Measurements from ENCODE around the gene KCNH2. TPM values are rescaled to one million over a fixed set of nuclear protein-coding genes. Genes with fewer than 3 reads are reported as not detected.
A peak's percentile ranks its signal among the peaks of the same experiment; 100 is the strongest.

The KCNH2 gene
- polyA plus RNA-seq, 1 experiment: 0.06 TPM

DNA sequence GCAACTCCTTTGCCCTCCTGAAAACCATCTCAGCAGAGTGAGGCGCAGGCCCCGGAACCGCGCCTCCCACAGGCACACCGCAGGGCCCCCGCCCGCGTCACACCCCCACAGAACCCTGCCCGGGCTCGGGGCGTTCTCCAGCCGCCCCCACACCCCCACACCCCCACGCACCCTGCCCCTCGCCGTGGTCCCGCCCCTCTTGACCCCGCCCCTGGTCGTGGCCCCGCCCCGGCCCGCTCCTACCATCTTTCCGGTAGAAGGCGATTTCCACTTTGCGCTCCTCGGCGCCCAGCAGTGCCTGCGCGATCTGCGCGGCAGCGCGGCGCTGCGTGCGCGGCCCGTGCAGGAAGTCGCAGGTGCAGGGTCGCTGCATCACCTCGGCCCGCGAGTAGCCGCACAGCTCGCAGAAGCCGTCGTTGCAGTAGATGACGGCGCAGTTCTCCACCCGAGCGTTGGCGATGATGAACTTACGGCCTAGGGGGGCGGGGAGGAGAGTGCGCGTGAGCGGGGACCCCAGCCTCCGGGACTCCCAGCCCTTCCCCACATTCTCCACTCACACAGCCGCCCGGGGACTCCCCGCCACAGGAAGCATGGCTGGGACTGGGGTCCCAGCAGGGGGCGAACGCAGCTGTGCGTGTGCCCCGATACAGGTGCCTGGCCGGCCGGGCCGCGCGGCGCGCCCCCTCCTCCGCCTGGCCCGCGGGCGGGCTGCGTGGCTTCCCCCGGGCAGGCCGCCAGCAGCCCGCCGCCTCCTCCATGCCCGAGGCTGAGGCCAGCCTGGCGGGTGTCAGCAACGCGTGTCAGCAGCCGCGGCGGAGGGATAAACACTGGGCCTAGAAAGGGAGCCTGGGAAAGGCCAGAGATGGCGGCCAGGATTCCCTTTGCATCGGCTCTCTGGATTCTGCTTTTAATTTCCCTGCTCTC lies 3.4 kb downstream of the KCNH2 start:
- DNase-seq (ENCODE audit: low read depth): no peak
- CTCF ChIA-PET: interaction anchor here (1.1 to 4.3 kb wide), 3 partner anchors 11 to 36 kb away, joined by 3 to 23 read pairs (median 10); no protein-coding TSS in a partner anchor
- POLR2A ChIA-PET: no interaction called here
- Histone ChIP-seq H3K36me3 (ENCODE audit: control insufficient read depth, insufficient read depth, low read length) (no peaks in the 10 kb centered on the region), H3K4me3 (ENCODE audit: low read depth, low read length) (peak overlapping the region; percentile 39), H3K27me3 (ENCODE audit: control insufficient read depth, insufficient read depth, low read length) (peaks cover 28% of the 10 kb centered on the region)
- TF ChIP-seq, protein P1, sequence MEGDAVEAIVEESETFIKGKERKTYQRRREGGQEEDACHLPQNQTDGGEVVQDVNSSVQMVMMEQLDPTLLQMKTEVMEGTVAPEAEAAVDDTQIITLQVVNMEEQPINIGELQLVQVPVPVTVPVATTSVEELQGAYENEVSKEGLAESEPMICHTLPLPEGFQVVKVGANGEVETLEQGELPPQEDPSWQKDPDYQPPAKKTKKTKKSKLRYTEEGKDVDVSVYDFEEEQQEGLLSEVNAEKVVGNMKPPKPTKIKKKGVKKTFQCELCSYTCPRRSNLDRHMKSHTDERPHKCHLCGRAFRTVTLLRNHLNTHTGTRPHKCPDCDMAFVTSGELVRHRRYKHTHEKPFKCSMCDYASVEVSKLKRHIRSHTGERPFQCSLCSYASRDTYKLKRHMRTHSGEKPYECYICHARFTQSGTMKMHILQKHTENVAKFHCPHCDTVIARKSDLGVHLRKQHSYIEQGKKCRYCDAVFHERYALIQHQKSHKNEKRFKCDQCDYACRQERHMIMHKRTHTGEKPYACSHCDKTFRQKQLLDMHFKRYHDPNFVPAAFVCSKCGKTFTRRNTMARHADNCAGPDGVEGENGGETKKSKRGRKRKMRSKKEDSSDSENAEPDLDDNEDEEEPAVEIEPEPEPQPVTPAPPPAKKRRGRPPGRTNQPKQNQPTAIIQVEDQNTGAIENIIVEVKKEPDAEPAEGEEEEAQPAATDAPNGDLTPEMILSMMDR (IDR thresholded peaks at IDR 0.05; ENCODE audit: insufficient read depth, low read depth, low read length): peak; percentile 29

DNA sequence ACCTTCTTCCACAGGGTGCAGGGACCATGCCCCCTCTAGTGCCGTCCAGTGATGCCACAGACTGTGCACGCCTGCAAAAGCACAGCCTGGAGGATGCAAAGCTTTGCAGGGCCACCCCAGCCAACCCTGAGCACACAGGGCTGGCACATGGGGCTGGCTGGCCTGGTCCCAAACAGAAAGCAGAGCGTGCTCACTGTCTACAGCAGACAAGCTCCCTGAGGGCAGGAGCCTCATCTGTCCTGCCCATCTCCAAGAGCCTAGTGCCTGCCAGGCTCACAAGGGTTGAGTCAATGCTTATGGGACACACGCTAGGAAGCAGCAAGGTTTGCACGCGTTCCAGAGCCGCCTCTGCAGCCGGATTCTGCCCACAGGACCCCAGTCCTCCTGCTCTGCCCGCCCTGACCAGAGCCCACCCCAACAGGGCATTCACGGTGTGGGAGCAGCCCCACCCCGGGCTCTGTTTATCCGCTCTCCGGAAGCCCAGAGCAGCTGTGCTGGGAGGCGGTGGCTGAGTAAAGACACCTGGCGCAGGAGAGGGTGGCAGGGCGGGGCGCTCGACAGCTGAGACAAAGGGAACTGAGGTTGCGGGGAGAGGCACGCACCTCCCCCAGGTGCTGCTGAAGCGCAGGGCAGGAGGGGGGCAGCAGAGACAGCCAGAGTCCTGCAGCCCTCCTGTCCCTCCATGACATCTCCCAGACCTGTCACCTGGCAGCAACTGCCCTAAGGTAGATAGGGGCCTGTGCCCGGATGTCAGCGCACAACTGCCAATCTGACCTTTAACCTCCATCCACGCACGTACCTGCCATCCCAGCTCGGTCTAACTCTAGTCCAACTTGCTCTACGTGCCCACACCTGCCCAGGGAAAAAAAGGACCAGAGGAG lies 4.3 kb downstream of the KCNH2 start:
- Histone ChIP-seq H3K4me3 (ENCODE audit: low read depth, low read length) (no peak overlapping the region), H3K27me3 (ENCODE audit: control insufficient read depth, insufficient read depth, low read length) (peaks cover 28% of the 10 kb centered on the region), H3K36me3 (ENCODE audit: control insufficient read depth, insufficient read depth, low read length) (no peaks in the 10 kb centered on the region)
- TF ChIP-seq, protein P1 (IDR thresholded peaks at IDR 0.05; ENCODE audit: insufficient read depth, low read depth, low read length): no peak
- CTCF ChIA-PET: interaction anchor here (1.3 to 4.3 kb wide), 2 partner anchors 12 to 75 kb away, joined by 5 to 23 read pairs; no protein-coding TSS in a partner anchor
- POLR2A ChIA-PET: no interaction called here
- no peak for DNase-seq (ENCODE audit: low read depth)

DNA sequence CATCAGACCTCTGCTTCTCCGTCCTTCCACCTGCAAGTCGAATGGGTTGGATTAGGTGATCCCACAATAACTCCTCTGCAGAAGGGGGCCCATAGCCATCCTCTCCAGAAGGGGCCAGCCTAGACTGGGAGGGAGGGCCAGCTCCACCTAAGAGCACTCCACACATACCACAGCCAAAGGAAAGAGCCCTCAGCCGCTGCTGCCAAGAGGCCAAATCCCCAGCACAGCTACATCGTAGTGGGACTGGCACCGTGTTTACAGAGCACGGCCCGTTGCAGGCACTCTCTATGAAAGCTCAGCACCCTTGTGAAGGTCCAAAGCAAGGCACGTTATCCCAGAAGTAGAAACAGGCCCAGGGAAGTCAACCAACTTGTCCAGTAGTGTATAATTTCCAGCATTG lies 5.4 kb downstream of the KCNH2 start:
- ChIA-PET CTCF (interaction anchor here (1.3 to 4.3 kb wide), 2 partner anchors 13 to 74 kb away, joined by 5 to 23 read pairs; no protein-coding TSS in a partner anchor), POLR2A (no interaction called here)
- TF ChIP-seq, protein P1 (IDR thresholded peaks at IDR 0.05; ENCODE audit: insufficient read depth, low read depth, low read length): no peak
- no peak for DNase-seq (ENCODE audit: low read depth)
- Histone ChIP-seq H3K27me3 (ENCODE audit: control insufficient read depth, insufficient read depth, low read length) (peaks cover 26% of the 10 kb centered on the region), H3K36me3 (ENCODE audit: control insufficient read depth, insufficient read depth, low read length) (no peaks in the 10 kb centered on the region), H3K4me3 (ENCODE audit: low read depth, low read length) (no peak overlapping the region)

DNA sequence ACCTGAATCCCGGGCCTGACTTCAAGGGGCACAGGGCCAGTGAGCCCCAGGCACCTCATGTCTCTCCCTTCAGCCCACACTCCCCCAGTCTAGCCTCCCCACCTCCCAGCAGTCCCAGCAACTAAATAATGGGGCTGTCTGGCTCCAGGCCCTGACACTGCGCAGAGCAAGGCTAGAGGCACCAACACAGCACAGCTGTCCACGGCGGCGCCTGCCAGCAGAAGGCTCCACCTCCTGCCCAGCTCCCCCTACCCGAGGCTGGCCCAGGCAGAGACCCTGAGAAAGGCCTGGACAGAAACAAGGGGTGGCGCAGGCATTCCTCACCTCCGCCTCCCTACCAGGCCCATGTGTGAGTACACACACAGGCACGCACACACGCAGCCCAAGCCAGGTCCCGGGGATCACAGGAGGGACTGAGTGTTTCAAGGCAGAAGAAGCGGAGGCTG lies 6.1 kb downstream of the KCNH2 start:
- POLR2A ChIA-PET: no interaction called here
- Histone ChIP-seq H3K36me3 (ENCODE audit: control insufficient read depth, insufficient read depth, low read length) (no peaks in the 10 kb centered on the region), H3K27me3 (ENCODE audit: control insufficient read depth, insufficient read depth, low read length) (peaks cover 22% of the 10 kb centered on the region), H3K4me3 (ENCODE audit: low read depth, low read length) (no peak overlapping the region)
- no peak for DNase-seq (ENCODE audit: low read depth)
- CTCF ChIA-PET: interaction anchor here (4.3 kb wide), 1 partner anchor 13 kb away, joined by 23 read pairs; no protein-coding TSS in a partner anchor
- TF ChIP-seq, protein P1 (IDR thresholded peaks at IDR 0.05; ENCODE audit: insufficient read depth, low read depth, low read length): no peak

All from BJ (cell line).